Ovary (tissue), 9 donors: ENCODE results near the gene LYST. TPM values are rescaled to one million over a fixed set of nuclear protein-coding genes. Genes with fewer than 3 reads are reported as not detected.
A peak's percentile ranks its signal among the peaks of the same experiment; 100 is the strongest.
"Not testable (repeated sequence)": the region's sequence is repeated elsewhere in the genome, so short reads cannot be mapped to it uniquely, and the experiment has no call there.

ENCODE experiments used
- DNase-seq, 5 donors: peaks; one replicate each; pipeline ENCODE4 v3.0.0-alpha.2; 2019 to 2020
- H3K27ac ChIP-seq, 2 donors: fragments of 200-600 bp; one replicate each; pipeline versions ENCODE4 v1.5.1 to v1.8.0; 2019 to 2022
- H3K27me3 ChIP-seq: fragments of 200-600 bp; one replicate; pipeline ENCODE4 v1.8.0; 2022
- H3K36me3 ChIP-seq: fragments of 200-600 bp; sonication (generic); one replicate; pipeline ENCODE4 v1.5.1; 2019
- H3K4me1 ChIP-seq: one replicate; pipeline ENCODE4 v1.8.1; 2013; ENCODE audit warnings: mild to moderate bottlenecking, moderate library complexity; ENCODE audit not compliant: insufficient read depth
- H3K4me3 ChIP-seq: fragments of 200-600 bp; sonication (generic); one replicate; pipeline ENCODE4 v1.5.1; 2017
- H3K9me3 ChIP-seq, 2 donors: fragments of 200-600 bp in 1 of 2; sonication (generic) in 1 of 2; one replicate each; pipeline versions ENCODE4 v1.5.1 to v1.8.1; 2013 to 2019; ENCODE audit warnings: mild to moderate bottlenecking in 1 of 2, moderate library complexity in 1 of 2
- CTCF ChIP-seq, 3 donors: fragments of 450-650 bp in 2 of 3; fragments of 200-600 bp in 1 of 3; IDR thresholded peaks; one replicate each; pipeline versions ENCODE4 v1.5.1 to v1.8.0; 2016 to 2022; ENCODE audit warnings: antibody characterized with exemption in 3 of 3, mild to moderate bottlenecking in 1 of 3
- EP300 ChIP-seq: sonication (generic); formaldehyde crosslinking; IDR thresholded peaks from one replicate; pipeline ENCODE4 v1.6.1; 2017; ENCODE audit warnings: antibody characterized with exemption
- POLR2A ChIP-seq: fragments of 450-650 bp; IDR thresholded peaks from one replicate; pipeline ENCODE4 v1.6.1; 2017; ENCODE audit warnings: antibody characterized with exemption, mild to moderate bottlenecking, moderate library complexity
- WGBS, 3 donors: extraction: QIAGEN DNeasy Blood & Tissue Kit in 1 of 3; methylation state at CpG; one replicate each; pipeline versions ENCODE4 v1.1.5 to v1.1.7; 2013 to 2017; 5-methylcytosine and 5-hydroxymethylcytosine counted together
- intact Hi-C, 4 donors: fragments of 100-400 bp; cut with DNase I; formaldehyde crosslinking; loops; one replicate each; pipeline versions ENCODE4 v1.11.0 to v1.15.1; 2022 to 2023
- polyA plus RNA-seq, 2 donors: library from polyadenylated mRNA; stranded (reverse); fragments of 200-250 nt in 1 of 2; fragments of 350-450 nt in 1 of 2; fragmentation: Illumina TruSeq in 1 of 2; extraction: RNeasy Lipid Tissue Mini Kit (QIAGEN cat#74804) in 1 of 2; gene quantifications; one replicate each; pipeline ENCODE4 v1.2.3, GENCODE V29; 2013 to 2014
- total RNA-seq, 7 donors: library from RNA; depleted of rRNA in 2 of 7; stranded (reverse); fragments of >200 nt in 2 of 7; fragmentation: NEBNext Ultra II Directional in 3 of 7; extraction: Animal tissue kit (Norgen Biotek cat#: 25700) in 3 of 7; gene quantifications; one replicate each; pipeline versions ENCODE4 v1.1.0 to v1.2.4, GENCODE V29; 2016 to 2023
- donor health status: DM: no; HTN: no; CAD: no; lungs with moderate emphysema.
- donor health status: DM: no; HTN: no; CAD: no.
- donor health status: Bipolar disorder and iron deficiency.
- donor health status: DM: yes; HTN: yes; CAD: no.
- donor health status: DM: no; HTN: no; CAD: no.
- donor health status: DM: yes; HTN: yes; CAD: no.

LYST gene
- total and polyA plus RNA-seq, 9 donors = 6.8 to 29.2 (median 21.7) TPM

- Histone ChIP-seq H3K36me3 (no peaks in the 10 kb centered on the region), H3K27ac (no peak overlapping the region), H3K4me3 (no peak overlapping the region), H3K9me3 (no peaks in the 10 kb centered on the region), H3K27me3 (no peaks in the 10 kb centered on the region), H3K4me1 (peaks cover 2% of the 10 kb centered on the region)
- WGBS, 3 donors = 84 to 89% (median 87%) methylated on average over 12 of the region's 12 CpGs
- intact Hi-C loops = no loop called here
- DNase-seq = no peak
- TF ChIP-seq CTCF (IDR thresholded peaks at IDR 0.05) (no peak), EP300 (no peak), POLR2A (no peak)
Measured at GRCh38 chr1:235907187-235907896, 40.6 kb upstream of the LYST start.

GRCh38 chr1:235906436-235906835 is 39.7 kb upstream of the LYST start:
- 94 to 96% (median 94%) methylated on average over 5 of the region's 5 CpGs for WGBS, 3 donors
- peaks cover 2% of the 10 kb centered on the region for H3K4me1 ChIP-seq
- H3K36me3 ChIP-seq = no peaks in the 10 kb centered on the region
- H3K4me3 ChIP-seq = no peak overlapping the region
- no peak for DNase-seq
- no peaks in the 10 kb centered on the region for H3K27me3 ChIP-seq
- intact Hi-C loops = no loop called here
- no peak overlapping the region for H3K27ac ChIP-seq
- H3K9me3 ChIP-seq = no peaks in the 10 kb centered on the region
- no peak for TF ChIP-seq POLR2A
- no peak for TF ChIP-seq CTCF (IDR thresholded peaks at IDR 0.05)
- TF ChIP-seq EP300 = no peak

- H3K27ac ChIP-seq, H3K9me3 ChIP-seq, H3K4me1 ChIP-seq, H3K36me3 ChIP-seq, H3K4me3 ChIP-seq, intact Hi-C loops, H3K27me3 ChIP-seq, DNase-seq: not testable (repeated sequence)
- 84 to 89% (median 86%) methylated on average over 2 of the region's 2 CpGs for WGBS, 3 donors
Measured at GRCh38 chr1:235903809-235904208, 37.1 kb upstream of the LYST start.

- intact Hi-C loops = no loop called here
- WGBS, 3 donors = 48 to 59% (median 51%) methylated on average over 7 of the region's 7 CpGs
- H3K27ac ChIP-seq = no peak overlapping the region
Measured at GRCh38 chr1:235902677-235903542, 36.2 kb upstream of the LYST start.

More at GRCh38 chr1:235902677-235903542, 36.2 kb upstream of the LYST start:
- TF ChIP-seq POLR2A (no peak), EP300 (no peak), CTCF (IDR thresholded peaks at IDR 0.05) (no peak)
- Histone ChIP-seq H3K27me3 (no peaks in the 10 kb centered on the region), H3K36me3 (no peaks in the 10 kb centered on the region), H3K9me3 (no peaks in the 10 kb centered on the region), H3K4me1 (no peaks in the 10 kb centered on the region), H3K4me3 (no peak overlapping the region)
- peak in 1 of 5 donors; percentile 33 for DNase-seq
